HepG2 (cell line): Measurements from ENCODE around the gene NARS2.

ENCODE experiments used
- MXI1 ChIP-seq: IDR thresholded peaks from 3 replicates; pipeline ENCODE4 v1.6.1; 2012; ENCODE audit warnings: low read depth, low read length, inconsistent platforms, borderline replicate concordance
- POLR2AphosphoS5 ChIP-seq: IDR thresholded peaks from 2 replicates; pipeline ENCODE4 v1.6.1; 2012; ENCODE audit warnings: low read depth, low read length
- TAF1 ChIP-seq: sonication (generic); formaldehyde crosslinking; IDR thresholded peaks from 2 replicates; pipeline ENCODE4 v1.4.0; 2020; ENCODE audit warnings: missing genetic modification reagents
- ZNF3 ChIP-seq: IDR thresholded peaks from 2 replicates; pipeline ENCODE4 v1.7.0; 2017; ENCODE audit warnings: inconsistent platforms
- TF ChIP-seq, protein P1 (sequence below): sonication (generic); formaldehyde crosslinking; IDR thresholded peaks from 2 replicates; pipeline ENCODE4 v1.5.0; 2020; ENCODE audit warnings: mild to moderate bottlenecking, missing genetic modification reagents, moderate library complexity
- TF ChIP-seq, protein P2 (sequence below), 2 experiments: IDR thresholded peaks; 2 replicates each; pipeline ENCODE4 v1.6.1; 2011 to 2012; ENCODE audit warnings: low read length in 2 of 2, borderline replicate concordance in 1 of 2, low read depth in 1 of 2, mild to moderate bottlenecking in 1 of 2, moderate library complexity in 1 of 2

DNA sequence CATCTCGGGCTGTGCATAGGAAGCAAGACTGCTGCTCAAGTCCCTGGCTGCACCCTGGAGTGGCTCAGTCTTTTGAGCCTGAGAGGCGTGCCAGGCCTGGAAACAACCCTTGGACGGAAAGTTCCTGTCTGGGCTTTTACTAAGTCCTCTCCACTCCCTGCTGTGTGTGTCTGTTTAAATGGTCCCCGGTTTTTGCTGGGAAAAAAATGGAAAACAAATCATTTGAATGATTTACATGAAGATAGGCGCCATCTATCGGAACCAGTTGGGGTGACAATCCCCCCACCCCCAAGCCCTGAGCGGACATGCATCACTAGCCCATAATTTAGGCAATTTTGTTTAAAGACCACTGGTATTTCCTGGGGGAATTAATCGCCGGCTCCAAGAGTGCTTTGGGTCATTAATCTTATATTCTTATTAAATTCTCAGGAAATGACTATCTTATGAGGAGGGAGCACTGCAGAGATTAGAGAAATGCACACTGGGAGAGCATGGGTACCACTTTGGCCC lies 154.4 kb downstream of the NARS2 start:
- TF ChIP-seq, protein P1, sequence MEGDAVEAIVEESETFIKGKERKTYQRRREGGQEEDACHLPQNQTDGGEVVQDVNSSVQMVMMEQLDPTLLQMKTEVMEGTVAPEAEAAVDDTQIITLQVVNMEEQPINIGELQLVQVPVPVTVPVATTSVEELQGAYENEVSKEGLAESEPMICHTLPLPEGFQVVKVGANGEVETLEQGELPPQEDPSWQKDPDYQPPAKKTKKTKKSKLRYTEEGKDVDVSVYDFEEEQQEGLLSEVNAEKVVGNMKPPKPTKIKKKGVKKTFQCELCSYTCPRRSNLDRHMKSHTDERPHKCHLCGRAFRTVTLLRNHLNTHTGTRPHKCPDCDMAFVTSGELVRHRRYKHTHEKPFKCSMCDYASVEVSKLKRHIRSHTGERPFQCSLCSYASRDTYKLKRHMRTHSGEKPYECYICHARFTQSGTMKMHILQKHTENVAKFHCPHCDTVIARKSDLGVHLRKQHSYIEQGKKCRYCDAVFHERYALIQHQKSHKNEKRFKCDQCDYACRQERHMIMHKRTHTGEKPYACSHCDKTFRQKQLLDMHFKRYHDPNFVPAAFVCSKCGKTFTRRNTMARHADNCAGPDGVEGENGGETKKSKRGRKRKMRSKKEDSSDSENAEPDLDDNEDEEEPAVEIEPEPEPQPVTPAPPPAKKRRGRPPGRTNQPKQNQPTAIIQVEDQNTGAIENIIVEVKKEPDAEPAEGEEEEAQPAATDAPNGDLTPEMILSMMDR (CRISPR knock-in tag): peak; percentile 62
- TF ChIP-seq TAF1: no peak
- no peak for TF ChIP-seq POLR2AphosphoS5
- TF ChIP-seq MXI1: no peak
- TF ChIP-seq, protein P2, sequence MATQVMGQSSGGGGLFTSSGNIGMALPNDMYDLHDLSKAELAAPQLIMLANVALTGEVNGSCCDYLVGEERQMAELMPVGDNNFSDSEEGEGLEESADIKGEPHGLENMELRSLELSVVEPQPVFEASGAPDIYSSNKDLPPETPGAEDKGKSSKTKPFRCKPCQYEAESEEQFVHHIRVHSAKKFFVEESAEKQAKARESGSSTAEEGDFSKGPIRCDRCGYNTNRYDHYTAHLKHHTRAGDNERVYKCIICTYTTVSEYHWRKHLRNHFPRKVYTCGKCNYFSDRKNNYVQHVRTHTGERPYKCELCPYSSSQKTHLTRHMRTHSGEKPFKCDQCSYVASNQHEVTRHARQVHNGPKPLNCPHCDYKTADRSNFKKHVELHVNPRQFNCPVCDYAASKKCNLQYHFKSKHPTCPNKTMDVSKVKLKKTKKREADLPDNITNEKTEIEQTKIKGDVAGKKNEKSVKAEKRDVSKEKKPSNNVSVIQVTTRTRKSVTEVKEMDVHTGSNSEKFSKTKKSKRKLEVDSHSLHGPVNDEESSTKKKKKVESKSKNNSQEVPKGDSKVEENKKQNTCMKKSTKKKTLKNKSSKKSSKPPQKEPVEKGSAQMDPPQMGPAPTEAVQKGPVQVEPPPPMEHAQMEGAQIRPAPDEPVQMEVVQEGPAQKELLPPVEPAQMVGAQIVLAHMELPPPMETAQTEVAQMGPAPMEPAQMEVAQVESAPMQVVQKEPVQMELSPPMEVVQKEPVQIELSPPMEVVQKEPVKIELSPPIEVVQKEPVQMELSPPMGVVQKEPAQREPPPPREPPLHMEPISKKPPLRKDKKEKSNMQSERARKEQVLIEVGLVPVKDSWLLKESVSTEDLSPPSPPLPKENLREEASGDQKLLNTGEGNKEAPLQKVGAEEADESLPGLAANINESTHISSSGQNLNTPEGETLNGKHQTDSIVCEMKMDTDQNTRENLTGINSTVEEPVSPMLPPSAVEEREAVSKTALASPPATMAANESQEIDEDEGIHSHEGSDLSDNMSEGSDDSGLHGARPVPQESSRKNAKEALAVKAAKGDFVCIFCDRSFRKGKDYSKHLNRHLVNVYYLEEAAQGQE (IDR thresholded peaks at IDR 0.05; ENCODE audit: borderline replicate concordance in 1 of 2, low read depth in 1 of 2, low read length in 2 of 2): no peak
- no peak for TF ChIP-seq ZNF3
